ENCODE results near the gene OLFML2B. TPM values are rescaled to one million over a fixed set of nuclear protein-coding genes. Genes with fewer than 3 reads are reported as not detected.

OLFML2B gene
- polyA plus RNA-seq, 1 of the 3 experiments (the other 2 are of a cell fraction) = 7.3 TPM

DNA sequence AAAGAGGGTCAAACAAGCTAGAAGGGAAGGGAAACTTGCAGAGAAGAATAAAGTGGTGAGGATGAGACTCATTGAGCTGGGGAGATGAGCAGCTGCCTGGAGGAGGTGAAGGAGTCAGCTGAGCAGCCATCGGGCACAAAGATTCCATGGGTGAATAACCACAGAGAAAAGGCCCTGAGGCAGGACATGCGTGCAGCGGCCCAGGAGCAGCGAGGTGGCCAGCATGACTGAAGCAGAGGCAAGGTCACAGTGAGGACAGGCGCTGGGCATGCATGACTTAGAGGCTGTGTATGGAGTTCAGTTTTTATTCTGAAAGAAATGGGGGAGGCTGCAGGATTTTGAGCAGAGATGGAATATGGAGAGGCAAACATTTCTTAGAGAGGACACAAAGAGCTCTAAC, 24.9 kb downstream of the OLFML2B start:
- Histone ChIP-seq H3F3A (replicated peaks; ENCODE audit: insufficient read depth) (no peaks in the 10 kb centered on the region), H3K27me3 (ENCODE audit: insufficient read depth) (no peaks in the 10 kb centered on the region), H3K79me2 (ENCODE audit: insufficient read depth) (no peaks in the 10 kb centered on the region), H3K9me2 (no peaks in the 10 kb centered on the region), H3K4me2 (no peak overlapping the region), H2AFZ (ENCODE audit: low read depth) (no peak overlapping the region), H3K4me3 (ENCODE audit: low read depth in 2 of 2, low read length in 1 of 2) (no peak overlapping the region), H3K9ac (no peak overlapping the region), H3K36me3 (replicated peaks in 1 of 2; ENCODE audit: control insufficient read depth in 1 of 2, insufficient read depth in 2 of 2, low read length in 1 of 2) (peaks cover 0 to 9% of the 10 kb centered on the region in 2 experiments), H3K9me3 (no peaks in the 10 kb centered on the region), H3K27ac (ENCODE audit: low read depth in 2 of 2, low read length in 1 of 2) (no peak overlapping the region), H3K4me1 (ENCODE audit: control insufficient read depth in 1 of 2, insufficient read depth in 2 of 2, low read depth in 1 of 2, low read length in 1 of 2) (peaks cover 4 to 7% of the 10 kb centered on the region in 2 experiments; a peak in 2 of 4 replicates), H4K20me1 (ENCODE audit: insufficient read depth) (no peaks in the 10 kb centered on the region)
- no peak for DNase-seq
- ChIA-PET CTCF (interaction anchor here (1.5 kb wide), 1 partner anchor 190 kb away, joined by 3 read pairs; no protein-coding TSS in a partner anchor), POLR2A (no interaction called here)
- TF ChIP-seq NRF1 (IDR thresholded peaks at IDR 0.05; ENCODE audit: low read depth, low read length) (no peak), GABPA (IDR thresholded peaks at IDR 0.05; ENCODE audit: low read depth) (no peak), TCF12 (IDR thresholded peaks at IDR 0.05) (no peak), FOXJ3 (CRISPR knock-in tag; IDR thresholded peaks at IDR 0.05) (no peak), TAF1 (IDR thresholded peaks at IDR 0.05; ENCODE audit: borderline replicate concordance, low read depth, low read length) (no peak), FOSL2 (IDR thresholded peaks at IDR 0.05; ENCODE audit: borderline replicate concordance, low read depth) (no peak), TEAD4 (IDR thresholded peaks at IDR 0.05; ENCODE audit: borderline replicate concordance, insufficient read depth) (no peak), GATA2 (CRISPR knock-in tag; IDR thresholded peaks at IDR 0.05) (no peak), SMC3 (IDR thresholded peaks at IDR 0.05; ENCODE audit: low read depth, low read length) (no peak), SIN3A (IDR thresholded peaks at IDR 0.05; ENCODE audit: borderline replicate concordance, low read depth, low read length) (no peak), RAD21 (IDR thresholded peaks at IDR 0.05; ENCODE audit: low read length) (no peak), ELF1 (IDR thresholded peaks at IDR 0.05) (no peak), FOXM1 (IDR thresholded peaks at IDR 0.05; ENCODE audit: low read depth) (no peak), MEF2A (IDR thresholded peaks at IDR 0.05; ENCODE audit: borderline replicate concordance, low read depth) (no peak), NFIC (IDR thresholded peaks at IDR 0.05; ENCODE audit: borderline replicate concordance) (no peak)
- TF ChIP-seq, protein P1, sequence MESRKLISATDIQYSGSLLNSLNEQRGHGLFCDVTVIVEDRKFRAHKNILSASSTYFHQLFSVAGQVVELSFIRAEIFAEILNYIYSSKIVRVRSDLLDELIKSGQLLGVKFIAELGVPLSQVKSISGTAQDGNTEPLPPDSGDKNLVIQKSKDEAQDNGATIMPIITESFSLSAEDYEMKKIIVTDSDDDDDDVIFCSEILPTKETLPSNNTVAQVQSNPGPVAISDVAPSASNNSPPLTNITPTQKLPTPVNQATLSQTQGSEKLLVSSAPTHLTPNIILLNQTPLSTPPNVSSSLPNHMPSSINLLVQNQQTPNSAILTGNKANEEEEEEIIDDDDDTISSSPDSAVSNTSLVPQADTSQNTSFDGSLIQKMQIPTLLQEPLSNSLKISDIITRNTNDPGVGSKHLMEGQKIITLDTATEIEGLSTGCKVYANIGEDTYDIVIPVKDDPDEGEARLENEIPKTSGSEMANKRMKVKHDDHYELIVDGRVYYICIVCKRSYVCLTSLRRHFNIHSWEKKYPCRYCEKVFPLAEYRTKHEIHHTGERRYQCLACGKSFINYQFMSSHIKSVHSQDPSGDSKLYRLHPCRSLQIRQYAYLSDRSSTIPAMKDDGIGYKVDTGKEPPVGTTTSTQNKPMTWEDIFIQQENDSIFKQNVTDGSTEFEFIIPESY (IDR thresholded peaks at IDR 0.05; ENCODE audit: borderline replicate concordance, low read depth) = no peak
- TF ChIP-seq, protein P2, sequence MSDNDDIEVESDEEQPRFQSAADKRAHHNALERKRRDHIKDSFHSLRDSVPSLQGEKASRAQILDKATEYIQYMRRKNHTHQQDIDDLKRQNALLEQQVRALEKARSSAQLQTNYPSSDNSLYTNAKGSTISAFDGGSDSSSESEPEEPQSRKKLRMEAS (IDR thresholded peaks at IDR 0.05; ENCODE audit: low read depth) = no peak
- TF ChIP-seq, protein P3, sequence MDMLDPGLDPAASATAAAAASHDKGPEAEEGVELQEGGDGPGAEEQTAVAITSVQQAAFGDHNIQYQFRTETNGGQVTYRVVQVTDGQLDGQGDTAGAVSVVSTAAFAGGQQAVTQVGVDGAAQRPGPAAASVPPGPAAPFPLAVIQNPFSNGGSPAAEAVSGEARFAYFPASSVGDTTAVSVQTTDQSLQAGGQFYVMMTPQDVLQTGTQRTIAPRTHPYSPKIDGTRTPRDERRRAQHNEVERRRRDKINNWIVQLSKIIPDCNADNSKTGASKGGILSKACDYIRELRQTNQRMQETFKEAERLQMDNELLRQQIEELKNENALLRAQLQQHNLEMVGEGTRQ (IDR thresholded peaks at IDR 0.05; ENCODE audit: borderline replicate concordance, low read depth, low read length) = no peak
- TF ChIP-seq, protein P4, sequence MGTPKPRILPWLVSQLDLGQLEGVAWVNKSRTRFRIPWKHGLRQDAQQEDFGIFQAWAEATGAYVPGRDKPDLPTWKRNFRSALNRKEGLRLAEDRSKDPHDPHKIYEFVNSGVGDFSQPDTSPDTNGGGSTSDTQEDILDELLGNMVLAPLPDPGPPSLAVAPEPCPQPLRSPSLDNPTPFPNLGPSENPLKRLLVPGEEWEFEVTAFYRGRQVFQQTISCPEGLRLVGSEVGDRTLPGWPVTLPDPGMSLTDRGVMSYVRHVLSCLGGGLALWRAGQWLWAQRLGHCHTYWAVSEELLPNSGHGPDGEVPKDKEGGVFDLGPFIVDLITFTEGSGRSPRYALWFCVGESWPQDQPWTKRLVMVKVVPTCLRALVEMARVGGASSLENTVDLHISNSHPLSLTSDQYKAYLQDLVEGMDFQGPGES (IDR thresholded peaks at IDR 0.05; ENCODE audit: low read depth, low read length) = no peak
- TF ChIP-seq, protein P5, sequence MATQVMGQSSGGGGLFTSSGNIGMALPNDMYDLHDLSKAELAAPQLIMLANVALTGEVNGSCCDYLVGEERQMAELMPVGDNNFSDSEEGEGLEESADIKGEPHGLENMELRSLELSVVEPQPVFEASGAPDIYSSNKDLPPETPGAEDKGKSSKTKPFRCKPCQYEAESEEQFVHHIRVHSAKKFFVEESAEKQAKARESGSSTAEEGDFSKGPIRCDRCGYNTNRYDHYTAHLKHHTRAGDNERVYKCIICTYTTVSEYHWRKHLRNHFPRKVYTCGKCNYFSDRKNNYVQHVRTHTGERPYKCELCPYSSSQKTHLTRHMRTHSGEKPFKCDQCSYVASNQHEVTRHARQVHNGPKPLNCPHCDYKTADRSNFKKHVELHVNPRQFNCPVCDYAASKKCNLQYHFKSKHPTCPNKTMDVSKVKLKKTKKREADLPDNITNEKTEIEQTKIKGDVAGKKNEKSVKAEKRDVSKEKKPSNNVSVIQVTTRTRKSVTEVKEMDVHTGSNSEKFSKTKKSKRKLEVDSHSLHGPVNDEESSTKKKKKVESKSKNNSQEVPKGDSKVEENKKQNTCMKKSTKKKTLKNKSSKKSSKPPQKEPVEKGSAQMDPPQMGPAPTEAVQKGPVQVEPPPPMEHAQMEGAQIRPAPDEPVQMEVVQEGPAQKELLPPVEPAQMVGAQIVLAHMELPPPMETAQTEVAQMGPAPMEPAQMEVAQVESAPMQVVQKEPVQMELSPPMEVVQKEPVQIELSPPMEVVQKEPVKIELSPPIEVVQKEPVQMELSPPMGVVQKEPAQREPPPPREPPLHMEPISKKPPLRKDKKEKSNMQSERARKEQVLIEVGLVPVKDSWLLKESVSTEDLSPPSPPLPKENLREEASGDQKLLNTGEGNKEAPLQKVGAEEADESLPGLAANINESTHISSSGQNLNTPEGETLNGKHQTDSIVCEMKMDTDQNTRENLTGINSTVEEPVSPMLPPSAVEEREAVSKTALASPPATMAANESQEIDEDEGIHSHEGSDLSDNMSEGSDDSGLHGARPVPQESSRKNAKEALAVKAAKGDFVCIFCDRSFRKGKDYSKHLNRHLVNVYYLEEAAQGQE (IDR thresholded peaks at IDR 0.05; ENCODE audit: low read depth, low read length) = no peak
- whole genome bisulfite sequencing (ENCODE audit: low lambda C conversion rate) = 84% methylated on average over 5 of the region's 5 CpGs

Measured in SK-N-SH (cell line).